Measurements from ENCODE around the gene VWA5B2.
"Not testable (repeated sequence)": the region's sequence is repeated elsewhere in the genome, so short reads cannot be mapped to it uniquely, and the experiment has no call there.

VWA5B2 gene

GRCh38 chr3:184248454-184249411 lies 19.3 kb downstream of the VWA5B2 start, which contains the start of gene ALG3:
Gene ALG3 (minus strand): TSS chr3:184248962. CDS start chr3:184248940, 22 bp downstream.
- peak; percentile 90 to 91 for DNase-seq

DNA sequence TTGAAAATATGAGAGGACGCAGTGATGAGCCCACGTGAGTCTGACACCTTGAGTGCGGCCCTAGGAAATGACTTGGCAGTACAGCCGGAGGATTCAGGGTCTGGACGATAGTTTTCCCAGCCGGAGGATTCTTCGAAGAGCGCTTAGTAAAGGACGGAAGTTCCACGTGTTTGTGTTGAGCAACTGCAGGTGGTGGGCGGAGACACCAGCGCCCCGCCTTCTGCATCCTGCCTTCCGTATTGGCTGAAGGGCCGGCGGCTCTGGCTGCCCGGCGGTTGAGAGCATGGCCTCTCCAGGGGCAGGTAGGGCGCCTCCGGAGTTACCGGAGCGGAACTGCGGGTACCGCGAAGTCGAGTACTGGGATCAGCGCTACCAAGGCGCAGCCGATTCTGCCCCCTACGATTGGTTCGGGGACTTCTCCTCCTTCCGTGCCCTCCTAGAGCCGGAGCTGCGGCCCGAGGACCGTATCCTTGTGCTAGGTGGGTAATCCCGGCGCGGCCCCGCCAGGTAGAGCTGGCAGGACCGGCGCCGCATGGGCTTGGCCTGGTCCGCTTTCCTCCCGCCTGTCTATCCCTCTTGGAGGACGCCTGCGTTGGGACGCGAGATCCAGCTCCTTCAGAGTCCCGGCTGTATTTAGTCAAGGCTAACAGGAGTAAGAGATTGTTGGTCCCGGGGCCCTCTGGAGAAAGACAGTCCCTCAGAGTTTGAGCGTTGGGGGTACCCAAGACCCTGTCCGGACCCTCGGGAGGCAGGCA lies 20.2 kb downstream of the VWA5B2 start, which contains the start of gene EEF1AKMT4:
TSS of gene EEF1AKMT4 (plus strand) at position 261 of the 755 bp plus-strand sequence. CDS start at position 284, 23 bp downstream.
- DNase-seq = peak; percentile 96 to 97

DNA sequence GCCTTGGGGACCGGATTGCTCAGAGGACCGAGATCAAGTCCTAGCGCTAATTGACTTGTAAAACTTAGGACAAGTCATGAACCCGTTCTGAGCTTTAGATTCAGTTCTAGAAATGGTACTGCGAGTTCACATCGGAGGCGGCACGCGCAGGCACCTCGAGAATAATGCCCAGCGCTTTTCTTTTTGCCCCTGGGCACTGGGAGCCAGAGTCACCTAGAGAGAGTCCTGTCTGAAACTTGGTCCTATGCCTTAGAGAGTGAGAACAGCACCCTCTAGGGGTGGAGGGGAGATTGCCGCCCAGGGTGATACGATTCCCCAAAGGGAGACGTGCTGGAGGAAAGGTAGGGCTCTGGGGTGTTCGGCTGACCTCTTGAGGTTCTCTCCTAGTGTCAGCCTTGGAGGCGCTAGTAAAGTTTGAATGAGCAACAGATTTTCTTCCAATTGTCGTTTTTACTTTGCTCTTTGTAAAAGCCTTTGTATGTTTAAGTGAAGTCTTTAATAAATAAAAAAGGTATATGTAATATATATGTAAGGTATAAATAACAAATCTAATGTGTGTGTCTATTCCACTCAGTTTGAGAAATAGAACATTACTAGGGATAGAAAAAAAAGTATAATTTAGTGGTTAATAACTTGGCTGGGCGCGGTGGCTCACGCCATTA lies 20.9 kb downstream of the VWA5B2 start:
- peak; percentile 96 to 97 for DNase-seq

- peak in 1 of 2 experiments; percentile 30 for DNase-seq
Observed at GRCh38 chr3:184255291-184256039, 26.1 kb downstream of the VWA5B2 start.

GRCh38 chr3:184257083-184257915 lies 27.9 kb downstream of the VWA5B2 start:
- no peak for DNase-seq

GRCh38 chr3:184258926-184259325 lies 29.5 kb downstream of the VWA5B2 start:
- DNase-seq = no peak

- no peak for DNase-seq
Observed at GRCh38 chr3:184259396-184259877, 30.1 kb downstream of the VWA5B2 start.

DNA sequence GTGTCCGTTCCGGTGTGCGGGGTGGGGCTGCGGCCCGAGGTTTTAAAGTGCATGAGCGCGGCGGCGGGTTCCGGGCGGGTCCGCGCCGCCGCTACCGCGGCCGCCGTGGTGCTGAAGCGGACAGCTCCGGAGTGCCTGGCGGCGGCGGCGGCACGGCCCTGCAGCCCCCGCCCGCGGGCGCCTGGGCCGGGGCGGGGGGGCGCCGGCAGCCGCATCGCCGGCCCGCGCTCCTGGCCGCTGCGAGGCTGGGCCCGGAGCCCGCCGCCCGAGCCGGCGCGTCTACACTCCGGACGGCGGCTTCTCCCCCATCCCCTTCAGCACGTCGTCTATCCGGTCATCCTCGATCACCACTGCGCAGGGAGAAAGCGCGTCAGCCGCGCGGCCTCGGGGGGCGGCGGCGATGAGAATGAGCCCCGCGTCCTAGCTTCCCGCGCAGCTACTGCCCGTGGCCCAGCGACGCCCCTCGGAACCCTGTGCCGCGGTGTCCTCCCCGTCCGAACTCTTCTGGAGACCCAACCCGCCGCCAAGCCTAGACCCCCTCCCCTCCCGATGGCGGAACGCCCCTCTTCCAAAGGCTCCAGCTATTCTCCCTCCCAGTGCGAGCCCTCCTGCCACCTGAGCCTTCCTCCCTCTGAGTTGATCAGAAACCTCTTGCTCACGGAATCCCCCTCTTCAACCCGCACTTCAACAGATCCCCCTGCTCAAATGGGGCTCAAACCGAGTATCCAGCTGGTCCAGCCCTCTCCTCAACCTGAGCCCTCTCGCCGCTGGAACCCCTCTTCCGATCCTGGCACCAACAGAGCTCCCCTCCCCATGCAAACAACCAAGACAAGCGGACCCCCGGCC lies 30.7 kb downstream of the VWA5B2 start:
- peak; percentile 37 to 38 for DNase-seq

DNA sequence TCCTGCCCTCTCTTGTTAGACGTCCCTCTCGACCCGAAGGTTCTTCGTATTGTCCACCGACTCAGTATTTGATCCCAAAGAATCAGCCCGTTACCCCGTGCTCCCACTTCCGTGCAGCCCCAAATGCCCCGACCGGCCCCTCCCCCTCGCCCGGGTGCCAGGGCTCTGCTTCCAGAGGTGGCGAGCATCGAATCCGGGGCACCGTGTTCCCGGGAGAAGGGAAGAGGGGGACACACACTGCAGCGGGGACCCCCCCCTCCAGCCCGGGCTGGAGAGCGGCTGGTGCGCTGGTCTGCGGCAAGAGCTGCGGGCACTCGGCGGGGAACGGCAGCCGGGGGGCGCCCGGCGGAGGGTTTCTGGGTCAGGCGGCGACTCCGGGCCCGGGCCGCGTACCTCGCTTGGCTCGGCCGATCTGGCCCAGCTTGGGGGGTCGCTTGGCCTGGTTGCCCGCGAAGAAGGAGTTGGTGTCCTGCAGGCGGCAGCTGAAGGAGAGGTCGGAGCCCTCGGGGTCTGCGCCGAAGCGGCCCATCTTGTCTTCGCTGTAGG lies 31.4 kb downstream of the VWA5B2 start:
- peak in 1 of 2 experiments; percentile 13 for DNase-seq

GRCh38 chr3:184261270-184261853 lies 32.0 kb downstream of the VWA5B2 start, which contains the start of gene CAMK2N2:
Gene CAMK2N2 (minus strand): TSS chr3:184261553. CDS start chr3:184261285, 268 bp downstream.
- peak; percentile 67 to 70 for DNase-seq

DNA sequence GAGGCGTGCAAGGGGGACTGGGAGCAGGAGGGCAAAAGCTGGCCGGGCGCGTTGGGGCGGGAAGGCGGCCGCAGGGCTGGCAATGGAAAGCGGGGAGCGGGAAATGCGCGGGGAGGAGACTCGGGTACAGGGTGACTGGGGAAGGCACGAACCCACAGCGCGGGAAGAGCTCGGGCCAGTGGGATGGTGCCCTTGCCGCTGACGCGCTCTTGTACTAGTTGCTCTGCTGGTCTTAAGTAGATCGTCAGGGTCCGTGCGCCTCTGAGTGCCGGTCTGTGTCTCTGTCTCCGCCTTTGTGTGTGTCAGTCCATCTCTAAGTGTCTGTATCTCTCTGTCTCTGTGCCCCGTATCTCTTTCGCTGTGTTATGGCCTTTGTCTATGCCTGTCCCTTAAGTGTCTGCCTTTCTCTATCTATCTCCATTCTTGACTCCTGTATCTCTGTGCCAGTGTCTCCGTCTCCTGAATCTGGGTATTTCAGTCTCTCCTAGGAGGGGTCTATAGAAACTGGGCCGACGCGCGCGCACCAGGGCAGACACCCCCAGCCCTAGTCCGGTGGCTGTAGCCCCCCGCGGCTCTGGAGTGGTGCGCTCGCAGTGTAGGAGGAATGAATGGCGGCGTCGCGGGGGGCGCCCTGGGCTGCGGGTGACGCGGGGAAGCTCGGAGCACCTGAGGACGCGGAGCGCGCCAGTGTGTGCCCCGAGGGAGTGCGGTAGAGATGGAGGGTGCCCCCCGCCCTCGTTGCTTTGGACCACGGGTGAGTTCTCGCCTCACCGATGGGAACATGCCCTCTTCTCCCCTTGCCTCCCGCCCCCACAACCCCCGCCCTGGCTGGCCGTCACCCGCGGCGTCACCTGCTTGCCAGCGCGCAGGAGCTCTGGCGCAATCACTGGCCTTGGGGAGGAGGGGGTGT lies 32.7 kb downstream of the VWA5B2 start:
- peak; percentile 27 to 41 for DNase-seq

- no peak for DNase-seq
Observed at GRCh38 chr3:184262764-184263179, 33.4 kb downstream of the VWA5B2 start.

DNA sequence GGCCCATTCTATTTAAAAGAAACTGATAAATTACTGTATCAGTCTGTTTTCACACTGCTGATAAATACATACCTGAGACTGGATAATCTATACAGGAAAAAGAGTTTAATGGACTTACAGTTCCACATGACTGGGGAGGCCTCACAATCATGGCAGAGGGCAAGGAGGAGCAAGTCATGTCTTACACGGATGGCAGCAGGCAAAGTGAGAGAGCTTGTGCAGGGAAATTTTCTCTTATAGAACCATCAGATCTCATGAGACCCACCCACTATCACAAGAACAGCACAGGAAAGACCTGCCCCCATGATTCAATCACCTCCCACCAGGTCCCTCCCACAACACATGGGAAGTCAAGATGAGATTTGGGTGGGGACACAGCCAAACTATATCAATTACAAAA lies 37.9 kb downstream of the VWA5B2 start:
- DNase-seq = not testable (repeated sequence)

- DNase-seq = no peak
Observed at GRCh38 chr3:184272269-184272668, 42.9 kb downstream of the VWA5B2 start.

- DNase-seq = no peak
Observed at GRCh38 chr3:184275381-184275701, 46.0 kb downstream of the VWA5B2 start.

DNA sequence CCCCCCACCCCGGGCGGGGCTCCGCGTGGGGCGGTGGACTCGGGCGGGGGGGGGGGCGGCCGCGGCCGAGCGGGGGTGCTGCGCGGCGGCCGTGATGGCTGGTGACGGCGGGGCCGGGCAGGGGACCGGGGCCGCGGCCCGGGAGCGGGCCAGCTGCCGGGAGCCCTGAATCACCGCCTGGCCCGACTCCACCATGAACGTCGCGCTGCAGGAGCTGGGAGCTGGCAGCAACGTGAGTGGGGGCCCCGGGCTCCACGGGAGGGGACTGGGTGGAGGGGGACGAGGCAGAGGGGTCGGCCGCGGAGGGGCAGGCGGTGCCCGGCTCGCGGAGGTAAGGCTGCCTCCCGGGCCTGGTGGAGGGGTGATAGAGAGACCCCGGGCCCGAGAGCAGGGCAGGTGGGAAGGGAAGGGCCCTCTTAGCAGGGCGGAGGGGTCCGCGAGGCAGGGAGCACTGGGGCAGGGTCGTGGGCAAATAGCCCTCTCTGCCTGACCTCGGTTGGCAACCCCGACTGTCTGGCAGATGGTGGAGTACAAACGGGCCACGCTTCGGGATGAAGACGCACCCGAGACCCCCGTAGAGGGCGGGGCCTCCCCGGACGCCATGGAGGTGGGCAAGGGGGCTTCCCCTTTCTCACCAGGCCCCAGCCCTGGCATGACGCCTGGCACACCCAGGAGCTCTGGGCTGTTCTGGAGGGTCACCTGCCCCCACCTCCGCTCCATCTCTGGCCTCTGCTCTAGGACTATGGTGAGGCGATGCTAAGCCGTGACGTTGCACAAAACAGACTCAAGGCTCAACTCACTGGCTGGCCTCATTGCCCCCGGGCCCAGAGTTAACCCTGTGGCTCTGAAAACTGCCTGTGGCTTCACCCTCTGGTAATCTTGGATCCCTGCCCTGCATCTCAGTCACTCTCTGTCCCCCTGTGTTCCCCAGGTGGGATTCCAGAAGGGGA lies 46.9 kb downstream of the VWA5B2 start, which contains the start of gene ECE2:
TSS of gene ECE2 (plus strand) at position 62 of the 950 bp plus-strand sequence. CDS start at position 194, 132 bp downstream.
- no peak for DNase-seq

GRCh38 chr3:184277366-184277765 lies 48.0 kb downstream of the VWA5B2 start:
- DNase-seq = no peak

Data from activated CD4-positive, alpha-beta T cell treated with anti-CD3 and anti-CD28 coated beads, Interleukin-2, amount 50 U/mL, for 48 hours (primary cell).